B cell (primary cell): ENCODE results near the gene GALNT5. TPM values are rescaled to one million over a fixed set of nuclear protein-coding genes. Genes with fewer than 3 reads are reported as not detected.

Experiments used
- ATAC-seq: fragments of 200-7000 bp; cut with Tn5 transposase; one replicate; pipeline ENCODE4 v1.10.0; 2021; ENCODE audit warnings: low read depth, mild to moderate bottlenecking, moderate number of reproducible peaks, moderate library complexity
- CTCF ChIA-PET: fragments of 350-600 bp; sonication (Branson Sonifier 250); formaldehyde crosslinking; loops from one replicate; lab custom pipeline; 2021; ENCODE audit warnings: antibody characterized with exemption, inconsistent platforms; lab: Charles Lee
- POLR2A ChIA-PET: fragments of 350-600 bp; sonication (Branson Sonifier 250); formaldehyde crosslinking; loops from one replicate; lab custom pipeline; 2021; ENCODE audit warnings: antibody characterized with exemption; lab: Charles Lee
- DNase-seq: peaks from one replicate; pipeline ENCODE4 v3.0.0; 2013
- H2AFZ ChIP-seq: 2 replicates; pipeline ENCODE4 v1.6.1; 2012; ENCODE audit warnings: mild to moderate bottlenecking, low read depth, low read length; ENCODE audit not compliant: insufficient read depth, poor library complexity, severe bottlenecking
- H3K27ac ChIP-seq, 2 donors: 1 replicate in 1 of 2; 2 replicates in 1 of 2; pipeline ENCODE4 v1.5.1; 2012 to 2013; ENCODE audit warnings: low read length in 2 of 2, mild to moderate bottlenecking in 2 of 2, moderate library complexity in 1 of 2
- H3K27me3 ChIP-seq, 4 experiments: fragments of 200-600 bp in 1 of 4; sonication (generic) in 1 of 4; replicated peaks in 1 of 4; 1 replicate in 2 of 4; 2 replicates in 2 of 4; pipeline versions ENCODE4 v1.6.1 to v1.7.0; 2013 to 2016; ENCODE audit warnings: low read length in 3 of 4, mild to moderate bottlenecking in 2 of 4, mixed read lengths in 1 of 4, moderate library complexity in 1 of 4; ENCODE audit not compliant: insufficient read depth in 4 of 4, control insufficient read depth in 3 of 4; ENCODE audit errors: control extremely low read depth in 1 of 4
- H3K36me3 ChIP-seq, 2 experiments: replicated peaks in 1 of 2; 1 replicate in 1 of 2; 2 replicates in 1 of 2; pipeline versions ENCODE4 v1.6.1 to v1.7.1; 2013; ENCODE audit warnings: low read length in 1 of 2; ENCODE audit not compliant: insufficient read depth in 2 of 2, control insufficient read depth in 1 of 2; ENCODE audit errors: control extremely low read depth in 1 of 2, extremely low read depth in 1 of 2
- H3K4me1 ChIP-seq, 2 donors: fragments of 200-600 bp in 1 of 2; sonication (generic) in 1 of 2; 1 replicate in 1 of 2; 2 replicates in 1 of 2; pipeline versions ENCODE4 v1.5.1 to v1.6.1; 2013 to 2017; ENCODE audit warnings: low read length in 2 of 2; ENCODE audit not compliant: control insufficient read depth in 2 of 2, insufficient read depth in 2 of 2
- H3K4me2 ChIP-seq: replicated peaks from 2 replicates; pipeline ENCODE3; 2012; ENCODE audit warnings: mild to moderate bottlenecking, low read depth, low read length; ENCODE audit not compliant: poor library complexity, severe bottlenecking
- H3K4me3 ChIP-seq, 5 experiments: fragments of 200-600 bp in 1 of 5; sonication (generic) in 1 of 5; 1 replicate in 3 of 5; 2 replicates in 2 of 5; pipeline versions ENCODE4 v1.5.1 to v1.7.0; 2011 to 2016; ENCODE audit warnings: low read length in 4 of 5, mild to moderate bottlenecking in 4 of 5, low read depth in 2 of 5, control low read depth in 1 of 5, moderate library complexity in 1 of 5; ENCODE audit not compliant: insufficient read depth in 1 of 5; ENCODE audit errors: control extremely low read depth in 1 of 5, extremely low read depth in 1 of 5
- H3K79me2 ChIP-seq: fragments of 200-600 bp; sonication (generic); one replicate; pipeline ENCODE4 v1.6.0; 2016; ENCODE audit warnings: low read length; ENCODE audit not compliant: control insufficient read depth, insufficient read depth
- H3K9ac ChIP-seq: fragments of 200-600 bp; sonication (generic); 2 replicates; pipeline ENCODE4 v1.6.1; 2017; ENCODE audit warnings: mild to moderate bottlenecking, low read length, moderate library complexity
- H3K9me3 ChIP-seq, 3 donors: one replicate each; pipeline versions ENCODE4 v1.6.1 to v1.7.1; 2013; ENCODE audit warnings: low read length in 2 of 3; ENCODE audit not compliant: control insufficient read depth in 2 of 3, insufficient read depth in 1 of 3; ENCODE audit errors: control extremely low read depth in 1 of 3
- H4K20me1 ChIP-seq: 2 replicates; pipeline ENCODE4 v1.6.0; 2012; ENCODE audit warnings: mild to moderate bottlenecking, low read length; ENCODE audit not compliant: insufficient read depth, control insufficient read depth, poor library complexity, severe bottlenecking
- H3K27ac Mint-ChIP-seq: one replicate; pipeline ENCODE4 v1.8.0; 2021; ENCODE audit warnings: mixed read lengths
- H3K27me3 Mint-ChIP-seq: one replicate; pipeline ENCODE4 v1.8.0; 2021; ENCODE audit warnings: mixed read lengths
- H3K4me1 Mint-ChIP-seq: one replicate; pipeline ENCODE4 v1.8.0; 2021; ENCODE audit warnings: mixed read lengths
- H3K4me3 Mint-ChIP-seq: one replicate; pipeline ENCODE4 v1.8.0; 2021; ENCODE audit warnings: mixed read lengths
- H3K9me3 Mint-ChIP-seq: one replicate; pipeline ENCODE4 v1.8.0; 2022; ENCODE audit warnings: mixed read lengths; ENCODE audit not compliant: insufficient read depth
- EZH2 ChIP-seq: IDR thresholded peaks from 2 replicates; pipeline ENCODE4 v1.6.1; 2012; ENCODE audit warnings: borderline replicate concordance, low read depth, mild to moderate bottlenecking, moderate library complexity, low read length; ENCODE audit not compliant: insufficient read depth, poor library complexity, severe bottlenecking
- WGBS: methylation state at CpG from one replicate; pipeline ENCODE4 v1.1.5; 2013; ENCODE audit warnings: missing lambda C conversion rate; ENCODE audit not compliant: insufficient coverage; 5-methylcytosine and 5-hydroxymethylcytosine counted together
- intact Hi-C: fragments of 100-400 bp; cut with micrococcal nuclease; formaldehyde crosslinking; loops from one replicate; pipeline ENCODE4 v1.10.0; 2022
- polyA plus RNA-seq: library from polyadenylated mRNA; depleted of rRNA; stranded (reverse); fragments of >200 nt; gene quantifications from 2 replicates; pipeline ENCODE4 v1.2.3, GENCODE V29; 2012
- total RNA-seq, 2 donors: library from RNA; stranded (reverse); fragments of 120-200 nt in 1 of 2; gene quantifications; 1 replicate in 1 of 2; 2 replicates in 1 of 2; pipeline versions ENCODE4 v1.2.3 to v1.2.4, GENCODE V29; 2013 to 2022
- TF ChIP-seq, protein P1 (sequence below): fragments of 200-600 bp; IDR thresholded peaks from one replicate; pipeline ENCODE4 v1.8.0; 2022; ENCODE audit warnings: antibody characterized with exemption, mild to moderate bottlenecking

Gene GALNT5
- total and polyA plus RNA-seq, 2 donors (not counting 1 experiment from before 2014, with no cell fraction given): not detected

DNA sequence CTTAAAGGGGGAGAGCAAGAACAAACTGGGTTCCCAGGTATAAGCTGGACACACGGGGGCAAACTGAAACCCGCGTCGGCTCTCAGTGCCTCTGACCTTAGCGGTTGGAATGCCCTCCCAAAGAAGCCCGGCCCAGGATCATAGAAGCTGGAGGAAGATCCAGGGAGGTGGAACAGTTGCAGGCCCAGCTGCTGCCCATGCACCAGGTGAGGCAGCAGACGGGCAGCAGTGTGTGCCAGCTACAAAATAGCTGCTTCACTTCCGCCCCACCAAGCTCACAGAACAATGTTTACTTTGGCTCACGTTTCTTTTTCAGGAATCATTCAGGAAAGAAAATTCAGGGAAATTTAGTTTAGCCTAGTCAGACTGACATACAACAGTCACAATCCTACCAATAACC, 72.0 kb downstream of the GALNT5 start:
- H3K27me3 Mint-ChIP-seq: no peaks in the 10 kb centered on the region
- intact Hi-C loops: loop anchor here (10.0 kb wide), 1 partner anchor 545 kb away; the partner anchor contains the start of gene ACVR1
- ChIA-PET POLR2A (no interaction called here), CTCF (interaction anchor here (0.9 to 7.6 kb wide), 9 partner anchors 18 to 267 kb away, joined by 3 to 157 read pairs (median 4); no protein-coding TSS in a partner anchor)
- H3K9me3 ChIP-seq: no peaks in the 10 kb centered on the region
- TF ChIP-seq, protein P1, sequence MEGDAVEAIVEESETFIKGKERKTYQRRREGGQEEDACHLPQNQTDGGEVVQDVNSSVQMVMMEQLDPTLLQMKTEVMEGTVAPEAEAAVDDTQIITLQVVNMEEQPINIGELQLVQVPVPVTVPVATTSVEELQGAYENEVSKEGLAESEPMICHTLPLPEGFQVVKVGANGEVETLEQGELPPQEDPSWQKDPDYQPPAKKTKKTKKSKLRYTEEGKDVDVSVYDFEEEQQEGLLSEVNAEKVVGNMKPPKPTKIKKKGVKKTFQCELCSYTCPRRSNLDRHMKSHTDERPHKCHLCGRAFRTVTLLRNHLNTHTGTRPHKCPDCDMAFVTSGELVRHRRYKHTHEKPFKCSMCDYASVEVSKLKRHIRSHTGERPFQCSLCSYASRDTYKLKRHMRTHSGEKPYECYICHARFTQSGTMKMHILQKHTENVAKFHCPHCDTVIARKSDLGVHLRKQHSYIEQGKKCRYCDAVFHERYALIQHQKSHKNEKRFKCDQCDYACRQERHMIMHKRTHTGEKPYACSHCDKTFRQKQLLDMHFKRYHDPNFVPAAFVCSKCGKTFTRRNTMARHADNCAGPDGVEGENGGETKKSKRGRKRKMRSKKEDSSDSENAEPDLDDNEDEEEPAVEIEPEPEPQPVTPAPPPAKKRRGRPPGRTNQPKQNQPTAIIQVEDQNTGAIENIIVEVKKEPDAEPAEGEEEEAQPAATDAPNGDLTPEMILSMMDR: no peak
- no peak for TF ChIP-seq EZH2
- 98% methylated on average over 8 of the region's 9 CpGs for WGBS
- H4K20me1 ChIP-seq: no peaks in the 10 kb centered on the region
- peaks cover 14% of the 10 kb centered on the region for H3K4me1 Mint-ChIP-seq
- no peak overlapping the region for H2AFZ ChIP-seq
- no peak overlapping the region for H3K27ac ChIP-seq
- no peak overlapping the region for H3K4me2 ChIP-seq
- no peak overlapping the region for H3K4me3 ChIP-seq
- no peak overlapping the region for H3K9ac ChIP-seq
- peak overlapping the region; percentile 23 for H3K27ac Mint-ChIP-seq
- no peaks in the 10 kb centered on the region for H3K27me3 ChIP-seq
- peaks cover 9 to 10% of the 10 kb centered on the region in 2 donors for H3K4me1 ChIP-seq
- no peak overlapping the region for H3K4me3 Mint-ChIP-seq
- no peaks in the 10 kb centered on the region for H3K9me3 Mint-ChIP-seq
- ATAC-seq (no peak), DNase-seq (no peak)
- H3K79me2 ChIP-seq: no peaks in the 10 kb centered on the region
- H3K36me3 ChIP-seq: peaks cover 0 to under 1% of the 10 kb centered on the region in 2 experiments

DNA sequence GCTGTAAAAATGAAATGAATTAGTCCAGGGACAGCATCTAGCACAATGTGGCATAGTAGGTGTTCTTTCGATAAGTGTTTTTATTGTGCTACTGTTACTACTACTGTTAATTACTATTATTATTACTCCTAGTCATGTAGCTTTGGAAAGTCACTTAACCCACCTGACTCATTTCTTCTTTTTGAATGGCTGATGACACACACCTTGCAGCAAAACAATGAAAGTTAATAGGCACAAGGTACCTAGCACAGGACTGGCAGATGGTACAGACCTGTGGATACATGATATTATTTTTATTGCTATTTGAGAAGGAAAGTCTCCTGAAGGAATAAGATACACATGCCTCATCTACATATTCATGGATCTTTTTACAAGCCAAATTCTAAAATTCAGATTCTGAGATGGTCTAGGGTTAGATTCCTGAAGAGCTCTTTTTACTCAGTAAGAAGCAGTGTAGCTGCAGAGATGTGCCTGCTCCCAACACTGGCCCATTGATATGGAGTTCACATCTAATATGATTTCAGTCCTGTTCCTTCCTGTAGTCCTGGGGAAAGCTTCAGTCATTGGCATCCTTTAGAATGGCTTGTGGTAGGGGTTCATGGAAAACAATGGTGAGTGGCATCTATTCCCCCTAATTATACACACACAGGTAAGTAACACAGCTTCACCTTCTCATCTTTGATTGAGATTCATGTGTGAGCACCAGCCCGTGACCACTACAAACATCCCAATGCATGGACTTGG, 76.0 kb downstream of the GALNT5 start:
- H3K27ac ChIP-seq: no peak overlapping the region
- no CpG with 5 or more reads among the region's 2 CpGs for WGBS
- DNase-seq (no peak), ATAC-seq (no peak)
- intact Hi-C loops: no loop called here
- Mint-ChIP-seq H3K9me3 (no peaks in the 10 kb centered on the region), H3K4me3 (no peak overlapping the region), H3K4me1 (peaks cover 7% of the 10 kb centered on the region), H3K27ac (no peak overlapping the region), H3K27me3 (no peaks in the 10 kb centered on the region)
- no peaks in the 10 kb centered on the region for H3K79me2 ChIP-seq
- no peak overlapping the region for H3K4me3 ChIP-seq
- no peaks in the 10 kb centered on the region for H4K20me1 ChIP-seq
- H3K27me3 ChIP-seq: no peaks in the 10 kb centered on the region
- H2AFZ ChIP-seq: no peak overlapping the region
- peaks cover 6% of the 10 kb centered on the region in 2 donors for H3K4me1 ChIP-seq
- POLR2A ChIA-PET: no interaction called here
- H3K4me2 ChIP-seq: no peak overlapping the region
- H3K9me3 ChIP-seq: no peaks in the 10 kb centered on the region
- H3K9ac ChIP-seq: no peak overlapping the region
- TF ChIP-seq, protein P1: no peak
- no peak for TF ChIP-seq EZH2
- H3K36me3 ChIP-seq: no peaks in the 10 kb centered on the region
- CTCF ChIA-PET: interaction anchor here (0.7 to 5.2 kb wide), 14 partner anchors 13 to 264 kb away, joined by 3 to 21 read pairs (median 4); no protein-coding TSS in a partner anchor
